Left ventricle myocardium superior (tissue), 1 donor: ENCODE data around the gene XIRP2. TPM values are rescaled to one million over a fixed set of nuclear protein-coding genes. Genes with fewer than 3 reads are reported as not detected.
"Not testable (repeated sequence)": the region's sequence is repeated elsewhere in the genome, so short reads cannot be mapped to it uniquely, and the experiment has no call there.

Source experiments
- ATAC-seq: fragments of 200-7000 bp; cut with Tn5 transposase; one replicate; pipeline ENCODE4 v1.9.1; 2020; ENCODE audit warnings: mild to moderate bottlenecking, moderate library complexity
- DNase-seq: peaks from one replicate; pipeline ENCODE4 v3.0.0-alpha.2; 2020
- intact Hi-C: fragments of 100-400 bp; cut with micrococcal nuclease; formaldehyde crosslinking; loops from one replicate; pipeline ENCODE4 v1.11.0; 2022
- total RNA-seq: library from RNA; stranded (reverse); fragmentation: NEBNext Ultra II Directional; extraction: Animal tissue kit (Norgen Biotek cat#: 25700); gene quantifications from one replicate; pipeline ENCODE4 v1.2.1, GENCODE V29; 2021
- donor health status: DM: no; HTN: yes; CAD: no; lungs with severe emphysema.

Gene XIRP2
- total RNA-seq, 1 donor from 2014 or later = 248 TPM

DNA sequence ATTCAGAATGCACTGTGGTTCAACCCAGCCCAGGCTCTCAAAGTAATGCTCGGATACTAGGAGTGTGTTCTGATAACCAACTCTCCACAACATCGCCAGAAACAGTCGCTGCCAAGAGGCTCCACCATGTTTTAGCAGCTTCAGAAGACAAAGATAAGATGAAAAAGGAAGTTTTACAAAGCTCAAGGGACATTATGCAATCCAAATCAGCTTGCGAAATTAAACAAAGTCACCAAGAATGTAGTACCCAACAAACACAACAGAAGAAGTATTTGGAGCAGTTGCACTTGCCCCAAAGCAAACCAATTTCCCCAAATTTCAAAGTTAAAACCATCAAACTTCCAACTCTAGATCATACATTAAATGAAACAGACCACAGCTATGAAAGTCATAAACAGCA is 360.9 kb downstream of the XIRP2 start:
- intact Hi-C loops = no loop called here
- DNase-seq = no peak
- ATAC-seq = no peak

DNA sequence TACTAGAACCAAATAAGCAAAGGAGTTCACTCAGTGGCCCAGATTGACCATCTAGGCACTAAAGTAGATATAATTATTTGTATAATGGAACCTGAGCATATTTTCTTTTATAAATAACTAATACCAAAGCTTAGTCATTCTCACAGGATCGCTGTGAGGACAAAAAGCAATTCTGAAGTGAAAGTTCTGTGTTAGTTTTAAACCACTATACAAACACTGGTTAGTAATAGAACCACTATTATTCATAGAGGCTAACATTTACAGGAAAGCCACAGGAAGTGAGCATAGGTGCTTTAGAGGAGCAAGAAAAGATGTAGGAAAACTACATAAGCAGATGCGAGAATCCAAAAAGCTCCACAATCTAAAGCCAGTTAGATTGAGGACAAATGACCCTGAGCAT is 364.7 kb downstream of the XIRP2 start:
- DNase-seq = no peak
- ATAC-seq = no peak
- intact Hi-C loops = no loop called here

DNA sequence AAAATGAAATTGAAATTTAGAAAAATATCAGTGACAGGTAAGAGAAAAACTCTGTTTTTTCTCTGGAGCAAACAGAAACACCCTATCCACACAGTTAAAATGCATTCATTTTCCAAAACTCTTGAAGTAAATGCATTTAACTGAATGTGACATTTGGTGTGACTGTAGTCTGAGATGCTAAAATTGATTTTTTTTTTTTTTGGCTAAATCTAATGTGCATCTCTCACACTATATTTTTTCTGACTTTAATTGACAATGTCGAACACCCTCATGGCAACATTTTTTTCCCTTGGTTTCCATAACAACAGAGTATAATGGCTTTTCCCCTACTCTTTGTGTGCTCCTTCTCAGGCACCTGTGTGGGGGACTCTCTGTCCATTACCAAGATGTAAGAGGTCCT is 366.4 kb downstream of the XIRP2 start:
- DNase-seq = no peak
- no peak for ATAC-seq
- intact Hi-C loops = no loop called here

DNA sequence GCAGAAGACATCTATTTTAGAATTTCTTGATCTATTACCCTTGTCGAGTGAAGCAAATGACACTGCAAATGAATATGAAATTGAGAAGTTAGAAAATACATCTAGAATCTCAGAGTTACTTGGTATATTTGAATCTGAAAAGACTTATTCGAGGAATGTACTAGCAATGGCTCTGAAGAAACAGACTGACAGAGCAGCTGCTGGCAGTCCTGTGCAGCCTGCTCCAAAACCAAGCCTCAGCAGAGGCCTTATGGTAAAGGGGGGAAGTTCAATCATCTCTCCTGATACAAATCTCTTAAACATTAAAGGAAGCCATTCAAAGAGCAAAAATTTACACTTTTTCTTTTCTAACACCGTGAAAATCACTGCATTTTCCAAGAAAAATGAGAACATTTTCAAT is 370.4 kb downstream of the XIRP2 start:
- intact Hi-C loops = no loop called here
- no peak for ATAC-seq
- DNase-seq = no peak

DNA sequence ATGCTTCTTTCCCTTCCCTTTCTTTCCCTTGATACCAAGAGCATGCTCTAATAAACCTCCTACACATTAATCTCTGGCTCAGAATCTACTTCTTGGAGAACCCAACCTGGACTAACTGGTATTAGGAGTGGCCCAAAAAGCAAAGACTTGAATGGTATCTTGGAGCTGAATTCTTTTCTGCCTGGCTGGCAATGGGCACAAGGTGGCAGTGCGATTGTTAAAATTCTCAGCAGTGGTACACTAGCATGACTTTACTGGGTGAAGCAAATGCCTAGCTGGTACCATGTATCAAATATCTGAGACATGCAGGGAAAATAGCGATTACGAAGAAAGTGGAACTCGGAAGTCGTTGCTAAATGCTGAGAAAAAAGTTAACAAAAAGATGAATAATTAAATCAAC is 376.1 kb downstream of the XIRP2 start:
- DNase-seq = no peak
- ATAC-seq = peak; percentile 80
- intact Hi-C loops = no loop called here

DNA sequence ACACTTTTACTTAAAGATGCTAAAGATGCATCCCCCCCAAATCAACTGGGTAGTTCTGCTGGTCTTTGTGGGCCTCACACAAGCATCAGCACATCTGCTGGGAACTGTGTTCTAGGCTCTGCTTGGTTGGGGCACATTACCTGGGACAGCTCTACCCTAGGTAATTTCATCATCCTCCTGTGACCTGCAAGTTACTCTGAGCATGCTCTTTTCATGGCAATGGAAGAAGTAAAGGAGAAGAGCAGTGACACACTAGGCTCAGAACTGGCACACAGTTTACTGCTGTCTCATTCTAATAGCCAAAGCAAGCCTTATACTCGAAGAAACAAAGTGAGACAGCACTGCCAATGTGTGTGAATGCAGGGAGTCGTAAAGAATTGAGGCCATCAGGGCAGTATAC is 376.7 kb downstream of the XIRP2 start:
- DNase-seq (no peak), ATAC-seq (no peak)
- intact Hi-C loops = no loop called here

DNA sequence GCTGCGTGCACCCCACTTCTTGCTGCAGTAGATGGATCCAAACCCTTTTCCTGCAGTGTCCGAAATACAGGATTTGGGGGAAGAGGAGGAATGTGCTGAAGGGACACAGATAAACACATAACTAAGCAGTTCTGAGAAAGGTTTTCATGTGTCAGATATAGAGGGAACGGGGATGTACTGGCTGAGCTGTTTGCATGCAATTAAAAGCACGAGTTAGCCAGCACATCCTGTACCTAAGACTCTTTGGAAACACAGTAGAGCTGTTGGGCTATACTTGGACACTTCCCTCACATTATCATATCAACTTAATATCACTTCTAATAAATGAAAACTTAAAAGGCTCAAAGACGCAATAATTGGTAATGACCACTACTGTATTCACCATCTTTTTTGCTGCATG is 377.4 kb downstream of the XIRP2 start:
- no peak for DNase-seq
- intact Hi-C loops = no loop called here
- ATAC-seq = peak; percentile 81

DNA sequence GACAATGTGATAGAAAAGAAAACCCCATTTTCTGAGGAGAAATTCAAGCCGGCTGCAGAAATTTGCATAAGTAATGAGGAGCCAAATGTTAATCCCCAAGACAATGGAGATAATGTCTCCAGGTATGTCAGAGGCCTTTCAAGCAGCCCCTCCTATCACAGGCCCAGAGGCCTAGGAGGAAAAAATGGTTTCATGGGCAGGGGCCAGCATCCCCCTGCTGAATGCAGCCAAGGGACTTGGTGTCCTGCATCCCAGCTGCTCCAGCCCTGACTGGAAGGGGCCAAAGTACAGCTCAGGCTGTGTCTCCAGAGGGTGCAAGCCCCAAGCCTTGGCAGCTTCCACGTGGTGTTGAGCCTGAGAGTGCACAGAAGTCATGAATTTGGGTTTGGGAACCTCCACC is 380.0 kb downstream of the XIRP2 start:
- DNase-seq, ATAC-seq, intact Hi-C loops: not testable (repeated sequence)

DNA sequence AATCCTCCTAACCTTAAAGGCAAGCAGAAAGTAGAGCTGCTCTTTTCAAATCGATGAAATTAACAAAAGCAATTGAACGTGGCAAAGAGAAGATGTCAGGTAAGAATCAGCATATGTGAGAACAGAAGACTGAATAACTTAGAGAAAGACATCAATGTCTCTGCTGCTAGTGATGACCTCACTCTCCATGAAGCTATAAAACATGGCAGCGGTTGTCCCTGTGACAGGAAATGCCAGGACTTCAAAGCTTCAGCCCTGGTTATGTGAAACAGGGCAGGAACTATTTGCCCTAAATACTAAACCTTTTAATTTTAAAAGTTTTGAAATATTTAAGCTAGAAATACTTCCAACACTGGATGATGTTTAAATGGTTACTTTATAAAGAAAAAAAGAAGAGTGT is 383.7 kb downstream of the XIRP2 start:
- DNase-seq = no peak
- intact Hi-C loops = no loop called here

DNA sequence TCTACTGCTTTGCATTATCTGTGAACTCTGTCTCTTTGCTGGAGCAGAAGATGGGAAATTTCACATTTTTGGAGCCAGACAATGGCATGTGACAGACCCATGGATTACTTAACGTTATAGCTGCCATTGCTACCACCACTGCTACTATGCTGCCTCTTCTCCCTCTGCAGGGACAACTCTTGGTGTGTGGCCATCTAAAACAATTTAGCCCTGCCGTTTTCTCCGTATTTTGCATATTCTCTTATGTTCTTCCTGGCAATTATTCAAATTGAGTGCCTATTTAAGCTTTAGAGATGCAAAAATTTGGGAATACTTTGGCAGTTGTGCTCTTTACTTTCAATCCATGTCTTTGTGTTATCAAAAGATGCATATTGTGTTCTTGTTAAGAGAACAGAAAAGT is 386.8 kb downstream of the XIRP2 start:
- intact Hi-C loops = no loop called here
- ATAC-seq = no peak
- DNase-seq = no peak

More for the DNA sequence above, 383.7 kb downstream of the XIRP2 start:
- ATAC-seq = no peak

DNA sequence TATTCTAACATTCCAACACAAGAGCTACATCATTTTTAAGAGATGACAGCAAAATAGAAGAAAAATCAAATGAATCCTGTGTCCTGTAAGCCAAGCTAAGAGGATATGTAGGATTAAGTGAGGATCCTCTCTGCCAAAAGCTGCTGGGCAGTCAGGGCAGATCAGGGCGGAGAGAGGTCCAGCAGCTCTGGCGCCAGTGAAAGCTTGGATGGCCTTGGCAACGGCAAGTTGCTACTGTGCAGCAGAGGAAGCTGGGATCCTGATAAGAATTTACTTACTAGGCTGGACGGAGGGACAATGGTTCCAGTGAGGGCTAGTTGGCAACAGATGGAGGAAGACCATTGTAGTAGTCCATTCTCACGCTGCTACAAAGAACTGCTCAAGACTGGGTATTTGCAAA is 391.5 kb downstream of the XIRP2 start:
- DNase-seq (no peak), ATAC-seq (no peak)
- intact Hi-C loops = no loop called here

DNA sequence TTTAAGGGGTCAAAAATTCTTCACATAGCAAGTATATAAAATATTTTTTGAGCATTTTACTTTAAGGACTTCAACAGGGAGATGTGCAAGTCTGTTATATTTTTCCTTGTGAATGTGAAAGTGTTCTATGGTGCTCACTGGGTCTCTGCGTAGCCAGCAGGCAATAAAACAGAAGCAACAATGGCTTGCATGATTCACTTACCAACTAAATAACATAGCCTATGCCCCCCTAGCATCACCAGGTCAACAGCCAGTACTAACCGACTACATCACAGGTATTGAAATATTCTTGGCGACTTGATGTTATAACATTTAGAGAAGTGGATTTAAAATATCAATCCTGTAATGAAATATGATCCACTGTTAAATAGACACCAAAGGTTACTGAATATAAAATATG is 398.9 kb downstream of the XIRP2 start:
- intact Hi-C loops = no loop called here
- no peak for ATAC-seq
- no peak for DNase-seq

DNA sequence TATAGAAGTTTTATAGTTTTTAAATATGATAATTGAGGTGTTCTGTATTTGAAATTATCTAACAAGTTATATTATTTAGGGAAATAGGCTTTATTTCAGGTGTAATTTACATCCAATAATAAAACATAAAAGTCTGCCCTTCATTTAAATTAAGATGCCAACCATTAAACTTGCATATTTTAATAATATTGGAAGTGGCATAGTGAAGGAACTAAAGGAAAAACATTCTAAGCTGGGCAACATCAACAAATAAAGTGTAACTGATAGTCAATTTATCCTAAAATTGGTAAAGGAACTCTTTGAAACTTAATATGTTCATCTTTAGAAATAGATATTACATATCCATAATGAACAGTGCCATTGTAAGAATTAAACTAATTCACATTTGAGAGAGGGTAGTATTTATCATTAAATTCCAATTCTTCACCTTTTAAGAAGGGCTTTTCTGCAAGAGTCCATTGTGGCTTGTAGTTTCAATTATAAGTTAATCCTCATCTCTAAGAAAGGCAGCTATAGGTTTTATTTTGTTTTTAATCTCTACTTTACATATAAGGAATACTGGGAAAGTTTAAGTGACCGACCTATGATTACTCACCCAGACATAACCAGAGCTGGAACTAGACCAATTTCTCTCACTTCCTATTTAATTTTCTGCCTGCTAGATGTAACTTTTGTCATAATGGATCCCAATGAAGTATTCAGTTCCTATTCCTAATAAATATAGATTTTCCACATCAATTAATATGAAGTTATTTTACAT is 401.6 kb downstream of the XIRP2 start:
- ATAC-seq (no peak), DNase-seq (no peak)
- intact Hi-C loops = no loop called here

DNA sequence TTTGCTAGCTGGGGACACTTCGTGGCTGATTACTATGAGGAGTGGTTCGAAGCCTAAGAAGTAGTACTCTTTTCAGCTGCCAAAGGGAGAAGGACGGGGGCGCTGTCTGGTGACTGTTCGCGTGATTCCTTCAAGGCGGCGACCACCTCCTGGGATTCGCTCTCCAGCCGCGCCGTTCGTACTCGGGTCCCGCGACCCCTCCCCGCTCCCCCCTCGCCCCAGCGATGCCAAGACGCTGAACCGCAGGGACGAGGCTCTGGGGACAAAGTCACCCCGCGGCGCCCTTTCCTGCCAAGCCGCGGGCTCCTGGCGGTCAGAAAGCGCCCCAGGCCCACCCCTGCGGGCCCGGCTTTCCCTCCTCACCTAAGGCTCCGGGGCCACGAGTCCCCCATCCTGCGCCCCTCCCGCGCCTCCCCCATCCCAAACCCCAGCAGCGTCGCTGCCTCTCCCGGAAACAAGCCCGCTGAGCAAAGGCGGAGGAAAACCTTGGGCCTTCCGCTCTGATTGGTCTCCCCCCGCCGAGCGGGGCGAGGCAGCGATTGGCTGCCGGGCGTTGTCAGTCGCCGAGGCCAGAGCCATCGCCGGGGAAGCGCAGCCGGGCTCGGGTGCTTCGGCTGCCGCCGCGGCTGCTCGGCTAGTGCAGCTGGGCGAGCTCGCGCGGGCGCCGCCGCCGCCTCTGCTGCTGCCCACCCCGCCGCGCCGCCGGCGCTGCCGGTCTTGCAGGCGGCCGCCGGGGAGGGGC is 404.3 kb downstream of the XIRP2 start, which contains the start of gene B3GALT1:
B3GALT1 (plus strand) TSS at position 572 of the 742 bp plus-strand sequence.
- intact Hi-C loops = no loop called here
- DNase-seq = peak; percentile 93
- ATAC-seq = peak; percentile 99

DNA sequence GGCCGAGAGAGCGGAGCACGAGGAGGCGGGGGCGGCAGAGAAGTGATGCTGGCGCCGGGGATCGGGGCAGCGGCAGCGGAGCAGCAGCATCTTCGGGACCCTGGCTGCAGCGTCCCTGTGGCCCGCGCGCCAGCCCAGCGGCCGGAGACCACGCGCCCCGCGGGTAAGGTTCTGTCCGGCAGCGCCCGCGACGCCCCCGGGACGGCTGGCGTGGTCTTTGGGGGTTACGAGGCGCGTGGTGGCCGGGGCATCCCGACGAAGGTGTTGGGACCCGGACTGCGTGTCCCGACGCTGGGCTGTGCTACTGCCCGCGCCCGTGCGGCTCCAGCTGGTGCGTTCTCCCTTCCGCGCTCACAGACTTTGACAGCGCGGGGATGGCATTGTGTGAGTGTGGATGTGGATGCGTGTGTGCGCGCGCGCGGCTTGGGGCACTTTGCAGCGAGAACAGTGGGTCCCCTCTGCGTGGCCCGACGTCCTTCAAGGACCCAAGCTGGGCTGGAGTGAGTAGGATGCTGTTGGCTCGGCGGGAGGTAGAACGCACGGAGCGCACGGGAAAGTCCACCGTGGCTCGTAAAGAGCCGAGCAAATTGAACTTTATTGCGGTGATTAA is 405.0 kb downstream of the XIRP2 start:
- peak; percentile 40 for DNase-seq
- intact Hi-C loops = no loop called here
- peak; percentile 21 for ATAC-seq

DNA sequence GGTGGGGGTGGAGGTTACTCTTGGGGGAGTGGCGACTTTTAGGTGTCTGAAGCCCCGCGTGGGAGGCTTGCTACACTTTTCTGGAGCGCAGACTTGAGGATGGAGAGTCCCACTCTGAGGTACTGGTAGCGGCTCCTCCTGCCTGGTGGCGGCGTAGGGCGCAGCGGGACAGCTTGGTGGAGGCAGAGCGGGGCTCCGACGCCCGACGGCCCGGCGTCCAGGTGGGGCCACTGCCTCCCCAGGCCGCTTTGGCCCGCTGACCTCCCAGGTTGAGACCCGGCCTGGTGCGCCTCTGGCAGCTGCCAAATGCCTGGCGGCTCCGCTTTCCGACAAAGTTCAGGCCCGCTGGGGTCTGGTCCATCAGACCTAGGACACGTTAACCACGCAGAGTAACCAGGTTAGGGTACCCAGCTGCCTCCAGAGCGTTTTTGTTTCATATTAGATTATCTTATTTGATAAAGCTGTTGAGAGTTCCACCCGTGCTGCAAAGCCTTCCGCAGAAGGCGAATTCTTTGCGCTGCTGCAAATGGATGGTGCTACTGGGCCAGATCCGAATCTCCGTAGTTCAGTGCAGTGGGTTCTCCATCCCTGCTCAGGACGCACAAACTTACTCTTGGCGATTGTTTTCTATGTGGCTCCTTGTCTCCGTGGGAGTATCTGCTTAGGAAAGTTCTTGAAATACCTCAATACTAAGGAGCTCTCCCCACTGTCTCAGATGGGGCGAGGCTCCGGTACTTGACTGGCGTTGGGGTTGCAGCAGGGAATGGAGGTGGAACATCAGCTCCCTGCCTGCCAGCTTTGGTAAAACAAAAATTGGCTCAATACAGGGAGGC is 405.9 kb downstream of the XIRP2 start:
- intact Hi-C loops = no loop called here
- ATAC-seq (peak; percentile 16), DNase-seq (peak; percentile 30)

DNA sequence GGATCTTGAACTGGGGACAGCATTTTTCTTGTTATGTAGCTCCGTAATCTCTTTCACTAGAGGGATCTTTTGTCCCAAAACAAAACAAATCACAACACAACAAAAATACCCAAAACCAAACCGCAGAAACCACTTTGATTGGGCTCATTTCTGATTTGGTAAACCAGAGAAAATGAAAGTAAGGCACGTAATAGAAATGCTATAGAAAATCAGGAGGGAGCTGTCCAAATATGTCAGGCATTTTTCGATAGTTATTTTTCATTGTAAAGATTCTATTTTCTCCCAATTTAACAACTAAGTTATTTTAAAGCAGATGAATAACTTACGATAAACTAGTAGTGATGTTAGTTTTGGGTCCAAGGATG is 406.5 kb downstream of the XIRP2 start:
- no peak for DNase-seq
- no peak for ATAC-seq
- intact Hi-C loops = no loop called here

DNA sequence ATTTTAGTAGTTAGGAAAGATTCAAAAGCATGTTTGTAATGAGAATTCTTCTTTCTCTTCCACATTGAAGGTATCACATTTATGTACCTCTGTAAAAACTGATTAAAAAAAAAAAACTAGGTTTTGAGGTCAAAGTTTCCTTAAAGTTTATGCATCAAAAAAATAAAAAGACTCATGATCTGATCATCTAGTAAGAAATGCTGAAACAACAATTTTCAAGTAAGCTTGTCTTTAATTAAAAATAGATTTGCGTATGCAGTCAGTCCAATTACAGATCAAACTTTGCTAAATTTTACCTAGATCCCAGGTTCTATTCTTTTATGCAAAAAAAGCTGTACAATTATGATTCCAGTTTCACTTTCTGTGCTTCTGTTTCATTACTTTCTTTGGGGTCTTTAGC is 409.0 kb downstream of the XIRP2 start:
- intact Hi-C loops = no loop called here
- no peak for ATAC-seq
- no peak for DNase-seq

DNA sequence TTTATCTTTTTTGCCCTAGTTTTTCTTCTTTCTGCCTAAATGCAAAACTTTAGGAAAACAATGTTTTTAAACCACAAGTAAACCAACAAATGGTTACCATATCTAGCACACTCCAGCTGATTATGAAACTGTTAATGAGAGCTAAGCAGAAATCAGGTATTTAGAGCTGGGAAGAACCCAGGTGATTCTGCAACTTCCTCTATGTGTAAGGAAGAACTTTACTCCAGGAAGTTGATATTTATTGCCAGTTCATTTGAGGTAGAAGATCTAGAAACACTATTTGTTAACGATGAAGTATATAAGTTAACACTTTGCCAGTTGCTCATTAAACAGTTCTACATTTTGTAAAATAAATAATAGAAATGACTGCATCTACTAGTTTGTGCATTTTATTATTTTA is 409.7 kb downstream of the XIRP2 start:
- ATAC-seq (no peak), DNase-seq (no peak)
- intact Hi-C loops = no loop called here
